Measurements from ENCODE around the gene CHIT1. TPM values are rescaled to one million over a fixed set of nuclear protein-coding genes. Genes with fewer than 3 reads are reported as not detected.

The CHIT1 gene
- total and polyA plus RNA-seq, 4 experiments from 2014 or later = 0.41 to 0.78 TPM; not detected in 2

- H3K36me3 ChIP-seq (ENCODE audit: insufficient read depth, low read length) = no peaks in the 10 kb centered on the region
- ChIA-PET CTCF (ENCODE audit: partially characterized antibody) (interaction anchor here (1.1 kb wide), 1 partner anchor 36 kb away, joined by 3 read pairs; no protein-coding TSS in a partner anchor), POLR2A (ENCODE audit: partially characterized antibody) (no interaction called here)
- H3K4me3 ChIP-seq (ENCODE audit: low read length in 2 of 2) = no peak within 1 kb of the TSS
- Mint-ChIP-seq H3K27me3 (peaks cover 4 to 6% of the 10 kb centered on the region in 2 donors), H3K27ac (no peak within 1 kb of the TSS), H3K4me1 (no peaks in the 10 kb centered on the region), H3K9me3 (no peaks in the 10 kb centered on the region), H3K36me3 (no peaks in the 10 kb centered on the region), H3K4me3 (peak within 1 kb of the TSS in 1 of 8 donors; percentile 20)
- no peak within 1 kb of the TSS for H3K27ac ChIP-seq (ENCODE audit: low read depth, low read length)
- no peaks in the 10 kb centered on the region for H3K27me3 ChIP-seq (ENCODE audit: insufficient read depth, low read length)
- DNase-seq = no peak
- H3K4me1 ChIP-seq (ENCODE audit: insufficient read depth, low read length) = no peaks in the 10 kb centered on the region
- no peaks in the 10 kb centered on the region for H3K9me3 ChIP-seq (ENCODE audit: control insufficient read depth in 1 of 2, low read length in 2 of 2)
- intact Hi-C loops (cut with micrococcal nuclease) = no loop called here
Observed at GRCh38 chr1:203175237-203175826, 54.1 kb downstream of the CHIT1 start, which contains the start of gene MYBPH. MYBPH (minus strand) TSS chr1:203175826; CDS start chr1:203175755, 71 bp downstream.

DNA sequence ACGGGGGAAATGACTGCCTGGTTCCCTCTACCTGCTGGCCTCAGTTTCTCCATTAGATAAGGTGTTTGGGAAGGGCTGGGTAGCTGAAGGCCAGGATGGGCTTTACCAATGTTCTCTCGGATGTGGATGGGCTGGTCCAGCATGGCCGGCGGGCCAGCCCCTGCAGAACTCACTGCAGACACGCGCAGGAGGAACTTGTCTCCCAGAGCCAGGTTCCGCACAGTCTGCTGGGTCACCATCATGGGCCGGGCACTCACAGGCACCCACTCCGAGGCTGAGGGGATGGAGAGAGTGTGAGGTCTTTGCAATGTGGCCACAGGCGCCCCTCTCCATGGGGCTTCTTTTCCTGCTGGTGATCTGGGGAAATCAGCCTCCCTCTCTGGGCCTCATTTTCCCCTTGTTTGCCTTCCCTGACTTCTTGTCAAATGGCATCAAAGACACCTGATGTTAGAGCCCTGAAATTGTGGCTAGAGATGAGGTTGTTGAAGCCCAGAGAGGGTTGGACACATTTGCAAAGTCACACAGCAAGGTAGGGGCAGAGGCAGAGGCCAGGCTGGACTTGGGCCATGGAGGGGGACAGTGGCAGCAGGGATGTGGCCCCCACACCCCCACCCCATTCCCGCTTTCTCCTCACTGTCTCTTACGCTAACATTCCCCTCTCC is 55.0 kb downstream of the CHIT1 start:
- ChIA-PET CTCF (ENCODE audit: partially characterized antibody) (interaction anchor here (1.1 to 3.5 kb wide), 2 partner anchors 35 to 135 kb away, joined by 3 to 20 read pairs; no protein-coding TSS in a partner anchor), POLR2A (ENCODE audit: partially characterized antibody) (no interaction called here)
- Mint-ChIP-seq H3K27me3 (peaks cover 2 to 6% of the 10 kb centered on the region in 2 donors), H3K36me3 (no peaks in the 10 kb centered on the region), H3K4me3 (no peak overlapping the region), H3K4me1 (no peaks in the 10 kb centered on the region), H3K9me3 (no peaks in the 10 kb centered on the region), H3K27ac (no peak overlapping the region)
- Histone ChIP-seq H3K4me1 (ENCODE audit: insufficient read depth, low read length) (no peaks in the 10 kb centered on the region), H3K9me3 (ENCODE audit: control insufficient read depth in 1 of 2, low read length in 2 of 2) (no peaks in the 10 kb centered on the region), H3K36me3 (ENCODE audit: insufficient read depth, low read length) (no peaks in the 10 kb centered on the region), H3K27me3 (ENCODE audit: insufficient read depth, low read length) (no peaks in the 10 kb centered on the region), H3K27ac (ENCODE audit: low read depth, low read length) (no peak overlapping the region), H3K4me3 (ENCODE audit: low read length in 2 of 2) (no peak overlapping the region)
- DNase-seq = no peak
- intact Hi-C loops (cut with micrococcal nuclease) = no loop called here

DNA sequence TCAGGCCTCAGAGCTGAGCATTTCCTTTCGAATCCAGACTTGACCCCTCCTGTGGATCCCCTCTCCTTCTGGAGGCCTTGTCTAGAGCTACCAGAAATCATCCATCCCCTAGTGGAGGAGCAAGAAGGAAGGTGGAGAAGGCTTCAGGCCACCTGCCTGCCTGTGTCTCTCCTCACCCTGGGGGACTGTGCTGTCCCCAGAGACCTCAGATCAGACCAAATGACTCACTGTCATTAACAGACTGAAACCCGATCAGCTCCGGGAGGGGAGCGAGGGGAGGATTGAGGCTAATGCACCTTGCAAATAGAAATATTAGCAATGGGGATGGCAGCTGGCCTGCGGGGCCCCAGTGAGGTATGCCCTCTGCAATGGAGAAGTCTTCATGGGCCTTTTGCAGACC is 55.9 kb downstream of the CHIT1 start:
- Histone ChIP-seq H3K9me3 (ENCODE audit: control insufficient read depth in 1 of 2, low read length in 2 of 2) (no peaks in the 10 kb centered on the region), H3K4me3 (ENCODE audit: low read length in 2 of 2) (no peak overlapping the region), H3K27me3 (ENCODE audit: insufficient read depth, low read length) (no peaks in the 10 kb centered on the region), H3K4me1 (ENCODE audit: insufficient read depth, low read length) (no peaks in the 10 kb centered on the region), H3K27ac (ENCODE audit: low read depth, low read length) (no peak overlapping the region), H3K36me3 (ENCODE audit: insufficient read depth, low read length) (no peaks in the 10 kb centered on the region)
- Mint-ChIP-seq H3K36me3 (no peaks in the 10 kb centered on the region), H3K4me3 (no peak overlapping the region), H3K27me3 (peaks cover 2 to 8% of the 10 kb centered on the region in 2 donors), H3K4me1 (no peaks in the 10 kb centered on the region), H3K27ac (no peak overlapping the region), H3K9me3 (no peaks in the 10 kb centered on the region)
- no peak for DNase-seq
- intact Hi-C loops (cut with micrococcal nuclease) = no loop called here
- ChIA-PET POLR2A (ENCODE audit: partially characterized antibody) (no interaction called here), CTCF (ENCODE audit: partially characterized antibody) (interaction anchor here (1.0 to 3.5 kb wide), 4 partner anchors 8 to 134 kb away, joined by 3 to 20 read pairs (median 4); no protein-coding TSS in a partner anchor)

DNA sequence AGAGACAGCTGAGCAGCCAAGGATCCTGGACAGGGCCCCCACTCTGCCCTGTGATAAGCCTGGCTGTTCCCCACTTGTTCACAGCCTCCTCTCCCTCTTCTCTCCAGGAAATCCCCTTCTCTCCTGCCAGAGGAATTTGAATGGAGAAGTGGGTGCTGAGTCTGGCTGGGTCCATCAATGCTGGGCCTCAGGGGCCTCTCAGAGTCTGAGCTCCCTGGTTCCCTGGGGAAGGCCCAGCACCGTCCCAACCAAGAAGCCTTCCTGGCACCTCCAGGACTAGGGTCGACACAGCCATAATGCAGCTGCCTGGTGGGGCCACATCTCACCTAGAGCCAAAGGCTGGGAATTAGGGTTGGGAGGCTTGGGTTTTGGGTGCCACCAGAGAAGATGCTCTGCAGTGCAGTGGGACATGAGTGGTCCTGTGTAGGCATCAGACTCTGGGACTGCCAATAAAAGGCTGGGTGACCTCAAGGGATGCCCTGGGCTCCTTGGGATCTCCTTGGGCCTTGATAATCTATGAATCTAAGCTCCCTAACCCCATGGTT is 56.4 kb downstream of the CHIT1 start:
- H3K4me3 Mint-ChIP-seq = no peak overlapping the region
- Histone ChIP-seq H3K9me3 (ENCODE audit: control insufficient read depth in 1 of 2, low read length in 2 of 2) (no peaks in the 10 kb centered on the region), H3K4me1 (ENCODE audit: insufficient read depth, low read length) (no peaks in the 10 kb centered on the region), H3K4me3 (ENCODE audit: low read length in 2 of 2) (no peak overlapping the region), H3K36me3 (ENCODE audit: insufficient read depth, low read length) (no peaks in the 10 kb centered on the region), H3K27me3 (ENCODE audit: insufficient read depth, low read length) (no peaks in the 10 kb centered on the region), H3K27ac (ENCODE audit: low read depth, low read length) (no peak overlapping the region)
- intact Hi-C loops (cut with micrococcal nuclease) = no loop called here
- ChIA-PET POLR2A (ENCODE audit: partially characterized antibody) (no interaction called here), CTCF (ENCODE audit: partially characterized antibody) (interaction anchor here (0.8 to 3.5 kb wide), 6 partner anchors 8 to 139 kb away, joined by 3 to 20 read pairs (median 3); no protein-coding TSS in a partner anchor)
- H3K27me3 Mint-ChIP-seq = peaks cover 2 to 8% of the 10 kb centered on the region in 2 donors
- H3K27ac Mint-ChIP-seq = no peak overlapping the region
- H3K9me3 Mint-ChIP-seq = no peaks in the 10 kb centered on the region
- no peaks in the 10 kb centered on the region for H3K4me1 Mint-ChIP-seq
- H3K36me3 Mint-ChIP-seq = no peaks in the 10 kb centered on the region
- no peak for DNase-seq

- Histone ChIP-seq H3K36me3 (ENCODE audit: insufficient read depth, low read length) (no peaks in the 10 kb centered on the region), H3K9me3 (ENCODE audit: control insufficient read depth in 1 of 2, low read length in 2 of 2) (no peaks in the 10 kb centered on the region), H3K27me3 (ENCODE audit: insufficient read depth, low read length) (no peaks in the 10 kb centered on the region), H3K4me3 (ENCODE audit: low read length in 2 of 2) (no peak overlapping the region), H3K27ac (ENCODE audit: low read depth, low read length) (no peak overlapping the region), H3K4me1 (ENCODE audit: insufficient read depth, low read length) (no peaks in the 10 kb centered on the region)
- H3K27me3 Mint-ChIP-seq = peaks cover 2 to 8% of the 10 kb centered on the region in 2 donors
- H3K36me3 Mint-ChIP-seq = no peaks in the 10 kb centered on the region
- no peaks in the 10 kb centered on the region for H3K9me3 Mint-ChIP-seq
- intact Hi-C loops (cut with micrococcal nuclease) = loop anchor here (1.0 kb wide), 1 partner anchor 133 kb away; no protein-coding TSS in a partner anchor
- DNase-seq = peak in 4 of 5 donors; percentile 22 to 34 (median 29)
- POLR2A ChIA-PET (ENCODE audit: partially characterized antibody) = no interaction called here
- no peak overlapping the region for H3K4me3 Mint-ChIP-seq
- CTCF ChIA-PET (ENCODE audit: partially characterized antibody) = interaction anchor here (0.8 to 3.5 kb wide), 5 partner anchors 10 to 138 kb away, joined by 3 to 20 read pairs (median 3); no protein-coding TSS in a partner anchor
- H3K27ac Mint-ChIP-seq = no peak overlapping the region
- H3K4me1 Mint-ChIP-seq = no peaks in the 10 kb centered on the region
Observed at GRCh38 chr1:203172184-203173010, 57.1 kb downstream of the CHIT1 start.

GRCh38 chr1:203171341-203172183 is 57.9 kb downstream of the CHIT1 start:
- H3K9me3 Mint-ChIP-seq = no peaks in the 10 kb centered on the region
- intact Hi-C loops (cut with micrococcal nuclease) = loop anchor here (1.0 kb wide), 1 partner anchor 132 kb away; no protein-coding TSS in a partner anchor
- ChIA-PET CTCF (ENCODE audit: partially characterized antibody) (interaction anchor here (1.1 to 3.5 kb wide), 2 partner anchors 132 to 137 kb away, joined by 3 to 20 read pairs; no protein-coding TSS in a partner anchor), POLR2A (ENCODE audit: partially characterized antibody) (no interaction called here)
- no peak overlapping the region for H3K4me3 Mint-ChIP-seq
- Histone ChIP-seq H3K36me3 (ENCODE audit: insufficient read depth, low read length) (no peaks in the 10 kb centered on the region), H3K27me3 (ENCODE audit: insufficient read depth, low read length) (no peaks in the 10 kb centered on the region), H3K9me3 (ENCODE audit: control insufficient read depth in 1 of 2, low read length in 2 of 2) (no peaks in the 10 kb centered on the region), H3K4me1 (ENCODE audit: insufficient read depth, low read length) (no peaks in the 10 kb centered on the region), H3K27ac (ENCODE audit: low read depth, low read length) (no peak overlapping the region), H3K4me3 (ENCODE audit: low read length in 2 of 2) (no peak overlapping the region)
- peaks cover 2 to 5% of the 10 kb centered on the region in 2 donors for H3K27me3 Mint-ChIP-seq
- H3K4me1 Mint-ChIP-seq = no peaks in the 10 kb centered on the region
- no peaks in the 10 kb centered on the region for H3K36me3 Mint-ChIP-seq
- no peak for DNase-seq
- H3K27ac Mint-ChIP-seq = no peak overlapping the region
